ENCODE results near the gene STAG1.
A peak's percentile ranks its signal among the peaks of the same experiment; 100 is the strongest.
"Not testable (repeated sequence)": the region's sequence is repeated elsewhere in the genome, so short reads cannot be mapped to it uniquely, and the experiment has no call there.

The STAG1 gene

GRCh38 chr3:136366289-136366688, 385.9 kb downstream of the STAG1 start:
- H3K27ac Mint-ChIP-seq: no peak overlapping the region
- H3K27me3 Mint-ChIP-seq: no peaks in the 10 kb centered on the region
- no peak overlapping the region for H3K4me3 Mint-ChIP-seq
- H3K4me1 Mint-ChIP-seq: no peaks in the 10 kb centered on the region
- DNase-seq (no peak), ATAC-seq (no peak)
- H3K9me3 Mint-ChIP-seq: no peaks in the 10 kb centered on the region

GRCh38 chr3:136353461-136353860, 398.7 kb downstream of the STAG1 start:
- ATAC-seq (peak; percentile 99), DNase-seq (peak in 1 of 2 donors; percentile 47)
- no peaks in the 10 kb centered on the region for H3K27me3 Mint-ChIP-seq
- peak overlapping the region in 1 of 2 donors; percentile 29 for H3K27ac Mint-ChIP-seq
- H3K9me3 Mint-ChIP-seq: peaks cover 7 to 14% of the 10 kb centered on the region in 2 donors
- peak overlapping the region in 1 of 2 donors; percentile 32 for H3K4me3 Mint-ChIP-seq
- H3K4me1 Mint-ChIP-seq: peaks cover 12% of the 10 kb centered on the region

- ATAC-seq (no peak), DNase-seq (no peak)
- H3K27ac Mint-ChIP-seq: no peak overlapping the region
- H3K4me1 Mint-ChIP-seq: peaks cover 12% of the 10 kb centered on the region
- H3K27me3 Mint-ChIP-seq: no peaks in the 10 kb centered on the region
- peaks cover 7 to 14% of the 10 kb centered on the region in 2 donors for H3K9me3 Mint-ChIP-seq
- H3K4me3 Mint-ChIP-seq: no peak overlapping the region
Observed at GRCh38 chr3:136351905-136352304, 400.3 kb downstream of the STAG1 start.

GRCh38 chr3:136351351-136351750, 400.8 kb downstream of the STAG1 start:
- H3K9me3 Mint-ChIP-seq: peaks cover 7 to 14% of the 10 kb centered on the region in 2 donors
- no peak overlapping the region for H3K4me3 Mint-ChIP-seq
- DNase-seq (no peak), ATAC-seq (no peak)
- peak overlapping the region in 1 of 2 donors; percentile 19 for H3K27ac Mint-ChIP-seq
- peaks cover 12% of the 10 kb centered on the region for H3K4me1 Mint-ChIP-seq
- no peaks in the 10 kb centered on the region for H3K27me3 Mint-ChIP-seq

- H3K27me3 Mint-ChIP-seq: no peaks in the 10 kb centered on the region
- no peak overlapping the region for H3K27ac Mint-ChIP-seq
- no peak for ATAC-seq
- H3K9me3 Mint-ChIP-seq: peaks cover 2 to 7% of the 10 kb centered on the region in 2 donors
- DNase-seq: no peak
- peaks cover 12% of the 10 kb centered on the region for H3K4me1 Mint-ChIP-seq
- no peak overlapping the region for H3K4me3 Mint-ChIP-seq
Observed at GRCh38 chr3:136350557-136350956, 401.6 kb downstream of the STAG1 start.

- Mint-ChIP-seq H3K4me1 (peaks cover 12% of the 10 kb centered on the region), H3K9me3 (peaks cover 0 to 3% of the 10 kb centered on the region in 2 donors), H3K27me3 (no peaks in the 10 kb centered on the region), H3K27ac (no peak overlapping the region), H3K4me3 (no peak overlapping the region)
- ATAC-seq: no peak
- DNase-seq: no peak
Observed at GRCh38 chr3:136350132-136350531, 402.0 kb downstream of the STAG1 start.

GRCh38 chr3:136346486-136346885, 405.7 kb downstream of the STAG1 start:
- Mint-ChIP-seq H3K27ac (no peak overlapping the region), H3K27me3 (no peaks in the 10 kb centered on the region), H3K4me1 (peaks cover 5% of the 10 kb centered on the region), H3K4me3 (no peak overlapping the region), H3K9me3 (no peaks in the 10 kb centered on the region)
- no peak for DNase-seq
- ATAC-seq: no peak

GRCh38 chr3:136343873-136344555, 408.2 kb downstream of the STAG1 start:
- Mint-ChIP-seq H3K27me3 (no peaks in the 10 kb centered on the region), H3K27ac (peak overlapping the region in 1 of 2 donors; percentile 80), H3K4me1 (peaks cover 5% of the 10 kb centered on the region), H3K4me3 (no peak overlapping the region), H3K9me3 (no peaks in the 10 kb centered on the region)
- ATAC-seq (no peak), DNase-seq (no peak)

GRCh38 chr3:136343446-136343845, 408.7 kb downstream of the STAG1 start:
- Mint-ChIP-seq H3K27ac (peak overlapping the region in 1 of 2 donors; percentile 46), H3K9me3 (no peaks in the 10 kb centered on the region), H3K4me3 (no peak overlapping the region), H3K4me1 (peaks cover 5% of the 10 kb centered on the region), H3K27me3 (no peaks in the 10 kb centered on the region)
- no peak for ATAC-seq
- no peak for DNase-seq

GRCh38 chr3:136336329-136337100, 415.7 kb downstream of the STAG1 start:
- no peak for DNase-seq
- ATAC-seq: no peak
- H3K4me3 Mint-ChIP-seq: no peak overlapping the region
- H3K4me1 Mint-ChIP-seq: peaks cover 5% of the 10 kb centered on the region
- H3K9me3 Mint-ChIP-seq: no peaks in the 10 kb centered on the region
- H3K27ac Mint-ChIP-seq: peak overlapping the region in 1 of 2 donors; percentile 46
- H3K27me3 Mint-ChIP-seq: no peaks in the 10 kb centered on the region

GRCh38 chr3:136334726-136335125, 417.5 kb downstream of the STAG1 start:
- not testable (repeated sequence) for H3K9me3 Mint-ChIP-seq, H3K27me3 Mint-ChIP-seq, DNase-seq, H3K4me1 Mint-ChIP-seq, ATAC-seq, H3K4me3 Mint-ChIP-seq, H3K27ac Mint-ChIP-seq

GRCh38 chr3:136334209-136334608, 418.0 kb downstream of the STAG1 start:
- Mint-ChIP-seq H3K27ac (no peak overlapping the region), H3K4me1 (peaks cover 5% of the 10 kb centered on the region), H3K27me3 (no peaks in the 10 kb centered on the region), H3K9me3 (no peaks in the 10 kb centered on the region), H3K4me3 (no peak overlapping the region)
- ATAC-seq (no peak), DNase-seq (no peak)

GRCh38 chr3:136332776-136333175, 419.4 kb downstream of the STAG1 start:
- H3K9me3 Mint-ChIP-seq: no peaks in the 10 kb centered on the region

GRCh38 chr3:136332302-136332701, 419.9 kb downstream of the STAG1 start:
- no peak overlapping the region for H3K27ac Mint-ChIP-seq
- ATAC-seq: no peak

More at GRCh38 chr3:136332776-136333175, 419.4 kb downstream of the STAG1 start:
- ATAC-seq (no peak), DNase-seq (no peak)
- Mint-ChIP-seq H3K27me3 (no peaks in the 10 kb centered on the region), H3K27ac (peak overlapping the region in 1 of 2 donors; percentile 81), H3K4me1 (peaks cover 5% of the 10 kb centered on the region), H3K4me3 (no peak overlapping the region)

GRCh38 chr3:136330900-136331299, 421.3 kb downstream of the STAG1 start:
- peak overlapping the region in 1 of 2 donors; percentile 27 for H3K27ac Mint-ChIP-seq
- ATAC-seq (no peak), DNase-seq (no peak)
- peaks cover 5% of the 10 kb centered on the region for H3K4me1 Mint-ChIP-seq
- H3K9me3 Mint-ChIP-seq: no peaks in the 10 kb centered on the region
- H3K27me3 Mint-ChIP-seq: no peaks in the 10 kb centered on the region
- H3K4me3 Mint-ChIP-seq: no peak overlapping the region

More at GRCh38 chr3:136332302-136332701, 419.9 kb downstream of the STAG1 start:
- no peak overlapping the region for H3K4me3 Mint-ChIP-seq
- H3K4me1 Mint-ChIP-seq: peaks cover 5% of the 10 kb centered on the region
- no peak for DNase-seq
- no peaks in the 10 kb centered on the region for H3K27me3 Mint-ChIP-seq
- no peaks in the 10 kb centered on the region for H3K9me3 Mint-ChIP-seq

- Mint-ChIP-seq H3K9me3 (peaks cover 0 to 1% of the 10 kb centered on the region in 2 donors), H3K4me1 (peaks cover 5% of the 10 kb centered on the region), H3K27ac (no peak overlapping the region), H3K4me3 (no peak overlapping the region), H3K27me3 (no peaks in the 10 kb centered on the region)
- no peak for DNase-seq
- ATAC-seq: no peak
Observed at GRCh38 chr3:136329593-136329992, 422.6 kb downstream of the STAG1 start.
